Fibroblast of lung (primary cell): ENCODE measurements around the gene ATP8A2.

Experiments
- CTCF ChIP-seq, 2 donors: IDR thresholded peaks in 1 of 2; conservative IDR thresholded peaks in 1 of 2; 1 replicate in 1 of 2; 2 replicates in 1 of 2; pipeline ENCODE4 v1.5.1; 2011 to 2012; ENCODE audit warnings: low read length in 2 of 2, control low read depth in 1 of 2, inconsistent platforms in 1 of 2, low read depth in 1 of 2, mild to moderate bottlenecking in 1 of 2
- EZH2 ChIP-seq: IDR thresholded peaks from 2 replicates; pipeline ENCODE4 v1.5.1; 2012; ENCODE audit warnings: low read length, control low read depth, mild to moderate bottlenecking; ENCODE audit errors: missing control alignments

GRCh38 chr13:25768838-25769237, 397.1 kb downstream of the ATP8A2 start:
- TF ChIP-seq CTCF (conservative IDR thresholded peaks at IDR 0.05 in 1 of 2, IDR thresholded peaks at IDR 0.05 in 1 of 2; ENCODE audit: low read depth in 1 of 2, low read length in 2 of 2) = no peak
- TF ChIP-seq EZH2 = no peak
